NOMO-1 treated with DMSO at 0.1 percent for 48 hours (cell line): ENCODE measurements around the gene DPP10.
"Not testable (repeated sequence)": the region's sequence is repeated elsewhere in the genome, so short reads cannot be mapped to it uniquely, and the experiment has no call there.

Experiments used
- DNase-seq: peaks from one replicate; lab custom pipeline; 2025; ENCODE audit not compliant: unreplicated experiment; lab: John Stamatoyannopoulos, UW

DPP10 gene

GRCh38 chr2:115389024-115389423 is 946.6 kb downstream of the DPP10 start:
- no peak for DNase-seq

DNA sequence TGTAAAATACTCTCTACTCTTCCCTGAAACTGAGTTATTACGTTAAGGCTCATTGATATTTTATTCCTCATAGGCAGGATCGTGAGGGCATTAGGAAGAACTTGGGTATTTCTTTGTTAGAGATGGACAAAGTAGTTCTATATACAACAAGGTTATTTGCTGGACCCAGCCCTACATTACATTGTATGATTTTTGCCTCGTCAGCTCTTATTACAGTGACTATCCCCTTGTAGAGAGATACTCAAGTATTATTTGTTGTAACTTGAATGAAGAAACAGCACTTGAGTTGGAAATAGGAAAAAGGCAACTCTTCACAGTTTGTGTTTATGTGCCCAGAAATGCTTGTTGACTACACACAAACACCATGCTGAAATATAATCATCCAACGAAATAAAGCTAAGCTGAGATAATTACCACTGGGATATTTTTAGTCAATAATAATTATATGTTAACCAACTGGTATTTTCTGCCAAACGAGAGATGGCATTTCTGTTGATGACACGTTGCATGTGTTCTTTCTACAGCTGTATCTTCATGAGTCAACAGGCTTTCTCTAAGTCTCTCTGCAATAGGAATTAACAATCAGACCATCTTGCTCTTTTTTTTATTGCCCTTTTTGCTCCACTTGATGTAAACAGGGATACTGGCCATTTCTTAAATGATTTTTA is 947.6 kb downstream of the DPP10 start:
- no peak for DNase-seq

DNA sequence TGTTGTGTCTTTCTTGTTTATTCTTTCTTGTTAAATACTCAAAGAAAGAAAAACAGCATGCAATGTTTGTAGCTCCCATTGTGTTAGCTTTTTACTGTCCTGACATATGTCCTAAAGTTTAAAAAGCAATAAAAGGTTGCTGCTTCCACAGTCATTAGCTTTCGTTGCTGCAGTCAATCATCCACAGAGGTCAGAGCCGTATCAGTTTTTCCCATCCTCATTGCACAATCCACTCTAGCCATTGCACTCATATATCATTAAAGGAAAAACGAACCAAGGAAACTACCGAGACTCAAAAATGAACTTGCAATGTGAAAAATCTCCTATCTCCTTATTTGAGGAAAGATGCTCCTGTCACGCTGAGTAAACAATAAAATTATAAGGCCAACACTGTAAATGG is 954.1 kb downstream of the DPP10 start:
- DNase-seq, result no peak

- DNase-seq, result no peak
These were observed 958.5 kb downstream of the DPP10 start for GRCh38 chr2:115400940-115401339.

DNA sequence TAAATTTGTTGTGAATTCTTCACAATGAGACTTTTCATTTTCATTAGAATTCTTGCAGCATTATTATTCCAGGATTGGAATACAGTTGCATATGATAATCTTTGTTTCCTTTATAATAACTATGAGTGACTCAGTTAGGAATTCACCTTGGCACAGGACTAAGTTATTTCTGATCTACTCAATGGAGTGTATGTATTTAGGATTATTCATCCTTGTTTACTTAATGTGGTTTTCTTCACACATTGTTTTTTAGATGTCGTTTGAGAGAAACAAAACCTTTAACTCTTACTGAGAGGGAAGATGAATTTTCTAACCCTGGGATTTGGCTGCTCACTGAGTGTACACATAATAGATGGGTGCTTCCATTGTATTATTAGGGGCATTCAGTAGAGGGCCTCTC is 970.1 kb downstream of the DPP10 start:
- DNase-seq, result no peak

DNA sequence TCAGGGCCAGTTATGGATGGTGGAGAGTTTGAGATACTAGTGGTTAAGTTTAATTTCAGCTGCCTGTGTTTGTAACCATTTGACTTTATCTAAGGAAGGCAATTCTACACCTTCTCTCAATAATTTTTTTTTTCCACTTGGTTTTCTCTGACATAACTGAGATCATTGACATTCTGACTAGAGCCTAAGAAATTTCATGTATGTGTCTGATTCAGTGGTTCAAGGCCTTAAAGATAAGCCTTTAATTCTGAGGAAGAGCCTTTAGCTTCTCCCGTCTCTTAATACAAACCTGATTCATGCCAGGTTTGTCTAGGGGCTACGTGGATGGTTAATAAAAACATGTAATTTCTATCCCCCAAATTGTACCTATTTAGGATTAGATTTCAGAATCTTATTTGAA is 971.4 kb downstream of the DPP10 start:
- DNase-seq, result no peak

- DNase-seq, result no peak
These were observed 972.0 kb downstream of the DPP10 start for GRCh38 chr2:115414466-115414865.

- no peak for DNase-seq
These were observed 979.7 kb downstream of the DPP10 start for GRCh38 chr2:115422004-115422634.

DNA sequence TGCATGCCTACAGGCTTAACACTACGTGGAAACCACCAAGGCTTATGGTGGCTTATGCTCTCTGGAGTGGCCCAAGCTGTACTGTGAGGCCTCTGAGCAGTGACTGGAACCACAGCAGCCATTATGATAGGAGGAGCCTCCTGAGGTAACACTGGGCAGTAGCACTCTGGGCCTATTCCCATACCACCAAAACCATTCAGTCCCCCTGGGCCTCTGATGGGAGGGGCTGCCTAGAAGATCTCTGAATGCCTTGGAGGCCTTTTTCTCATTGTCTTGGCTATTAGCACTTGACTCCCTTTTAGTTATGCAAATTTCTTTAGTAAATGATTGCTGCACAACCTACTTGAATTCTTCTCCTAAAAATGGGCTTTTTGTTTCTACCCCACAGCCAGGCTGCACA is 985.0 kb downstream of the DPP10 start:
- no peak for DNase-seq

GRCh38 chr2:115440746-115441145 is 998.3 kb downstream of the DPP10 start:
- not testable (repeated sequence) for DNase-seq

DNA sequence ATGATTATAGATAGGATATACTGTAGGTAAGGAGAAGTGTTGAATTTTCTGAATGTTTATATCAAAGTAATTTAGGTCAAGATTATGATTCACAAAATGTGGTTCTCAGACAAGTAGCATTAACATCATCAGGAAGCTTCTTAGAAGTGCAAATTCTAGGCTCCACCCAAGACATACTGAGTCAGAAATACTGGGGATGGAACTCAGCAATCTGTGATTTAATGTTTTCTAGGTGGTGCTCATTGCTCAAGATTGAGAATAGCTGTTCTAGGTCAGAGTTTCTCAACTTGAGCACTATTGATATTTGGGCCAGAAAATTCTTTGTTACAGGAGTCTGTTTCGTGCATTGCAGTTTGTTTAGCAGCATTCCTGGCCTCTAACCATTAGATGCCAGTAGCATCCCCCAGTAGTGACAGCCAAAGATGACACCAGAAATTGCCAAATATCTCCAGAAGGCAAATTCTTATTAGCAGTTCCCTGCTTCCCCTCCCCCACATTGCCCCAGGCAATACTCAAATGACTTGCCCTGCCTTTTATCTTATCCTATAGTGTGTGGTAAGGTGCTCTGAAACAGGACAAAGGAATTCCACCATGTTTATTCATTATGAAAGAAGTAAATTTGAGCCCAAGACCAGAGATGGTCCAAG is 1001.2 kb downstream of the DPP10 start:
- DNase-seq, result no peak

GRCh38 chr2:115460008-115460407 is 1017.6 kb downstream of the DPP10 start:
- no peak for DNase-seq

- no peak for DNase-seq
These were observed 1038.3 kb downstream of the DPP10 start for GRCh38 chr2:115480741-115481140.

- no peak for DNase-seq
These were observed 1039.4 kb downstream of the DPP10 start for GRCh38 chr2:115481842-115482241.

- no peak for DNase-seq
These were observed 1041.2 kb downstream of the DPP10 start for GRCh38 chr2:115483666-115484065.

- DNase-seq, result no peak
These were observed 1042.0 kb downstream of the DPP10 start for GRCh38 chr2:115484486-115484885.

GRCh38 chr2:115484983-115485382 is 1042.5 kb downstream of the DPP10 start:
- DNase-seq, result no peak

DNA sequence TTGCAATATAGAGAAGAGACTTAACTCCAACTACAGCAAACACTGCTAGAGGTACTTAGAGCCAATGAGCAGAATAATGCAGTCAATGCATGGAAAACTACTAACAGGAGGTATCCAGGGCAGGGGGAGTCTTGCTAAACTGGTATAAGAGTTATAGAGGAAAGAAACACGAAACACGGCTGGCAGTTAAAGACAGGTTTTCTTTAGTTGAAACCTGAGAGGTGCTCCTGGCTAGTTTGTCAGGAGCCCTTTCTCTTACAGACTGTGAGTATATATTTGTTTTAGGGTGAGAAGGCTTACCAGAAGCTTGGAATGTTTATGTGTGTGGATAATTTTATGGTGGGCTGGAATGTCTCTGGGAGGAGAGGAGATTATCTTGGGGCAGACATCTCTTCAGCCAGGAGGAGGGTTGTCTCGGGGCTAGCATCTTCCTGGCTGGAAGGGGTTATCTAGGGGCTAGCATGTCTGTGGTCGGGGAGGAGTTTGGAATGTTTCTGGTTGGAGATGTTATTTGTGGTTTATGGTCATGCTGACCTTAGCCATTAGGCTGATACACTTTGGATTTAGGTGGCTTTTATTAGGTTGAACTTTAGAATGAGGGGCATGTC is 1048.8 kb downstream of the DPP10 start:
- no peak for DNase-seq

- DNase-seq, result no peak
These were observed 1062.9 kb downstream of the DPP10 start for GRCh38 chr2:115505331-115505730.

DNA sequence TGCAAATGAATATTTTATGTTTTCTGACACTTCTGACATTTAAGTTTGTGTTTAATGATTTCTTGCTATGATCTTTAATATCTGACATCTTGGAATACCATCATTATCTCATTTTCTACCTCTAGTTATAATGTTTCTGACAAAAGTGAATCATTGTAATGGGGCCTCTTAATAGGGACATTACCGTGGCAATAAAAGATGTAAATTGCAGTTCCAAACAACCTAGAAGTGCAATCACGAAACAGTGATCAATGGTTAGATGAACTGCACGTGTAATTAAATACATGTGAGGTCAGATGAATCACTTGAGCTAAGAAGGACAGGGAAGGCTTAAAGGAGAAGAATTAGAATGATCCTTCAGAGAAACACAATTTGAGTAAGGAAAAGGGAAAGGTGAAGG is 1078.3 kb downstream of the DPP10 start:
- no peak for DNase-seq

DNA sequence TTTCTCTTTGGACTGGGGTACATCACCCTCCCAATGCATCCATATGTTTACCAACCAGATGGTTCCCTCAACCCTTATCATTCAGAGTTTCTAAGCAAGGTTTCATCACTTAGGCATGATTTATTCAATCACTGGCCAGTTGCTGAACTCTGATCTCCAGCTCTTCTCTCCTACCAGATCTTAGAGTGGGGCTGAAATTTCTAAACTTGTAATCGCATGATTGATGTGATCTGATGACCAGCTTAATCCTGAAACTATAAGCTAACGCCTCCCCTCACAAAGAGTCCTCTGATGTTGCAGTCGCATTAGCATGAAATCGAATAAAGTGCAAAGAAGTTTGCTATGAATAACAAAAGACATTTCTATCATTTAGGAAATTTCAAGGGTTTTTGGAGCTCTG is 1082.0 kb downstream of the DPP10 start:
- DNase-seq, result no peak

GRCh38 chr2:115529627-115530026 is 1087.2 kb downstream of the DPP10 start:
- no peak for DNase-seq
